DND-41 (cell line): Measurements from ENCODE around the gene TECPR1.

Source experiments
- CTCF ChIP-seq: IDR thresholded peaks from 2 replicates; pipeline ENCODE4 v1.5.1; 2012; ENCODE audit warnings: borderline replicate concordance, low read length, moderate library complexity, mild to moderate bottlenecking; ENCODE audit not compliant: poor library complexity, severe bottlenecking; ENCODE audit errors: extremely low read depth
- EZH2 ChIP-seq: IDR thresholded peaks from 3 replicates; pipeline ENCODE4 v1.6.1; 2012; ENCODE audit warnings: borderline replicate concordance, low read depth, mild to moderate bottlenecking, moderate library complexity, low read length, inconsistent platforms; ENCODE audit not compliant: severe bottlenecking

- no peak for TF ChIP-seq CTCF
- TF ChIP-seq EZH2, result no peak
These were observed 19.8 kb downstream of the TECPR1 start for GRCh38 chr7:98232263-98232585.
